HG03066 (cell line): ENCODE measurements around the gene PER1.

Source experiments
- ATAC-seq: cut with Tn5 transposase; IDR thresholded peaks from one replicate; pipeline ENCODE4 v1.9.1; 2021; ENCODE audit warnings: low read depth; ENCODE audit not compliant: unreplicated experiment

Gene PER1

DNA sequence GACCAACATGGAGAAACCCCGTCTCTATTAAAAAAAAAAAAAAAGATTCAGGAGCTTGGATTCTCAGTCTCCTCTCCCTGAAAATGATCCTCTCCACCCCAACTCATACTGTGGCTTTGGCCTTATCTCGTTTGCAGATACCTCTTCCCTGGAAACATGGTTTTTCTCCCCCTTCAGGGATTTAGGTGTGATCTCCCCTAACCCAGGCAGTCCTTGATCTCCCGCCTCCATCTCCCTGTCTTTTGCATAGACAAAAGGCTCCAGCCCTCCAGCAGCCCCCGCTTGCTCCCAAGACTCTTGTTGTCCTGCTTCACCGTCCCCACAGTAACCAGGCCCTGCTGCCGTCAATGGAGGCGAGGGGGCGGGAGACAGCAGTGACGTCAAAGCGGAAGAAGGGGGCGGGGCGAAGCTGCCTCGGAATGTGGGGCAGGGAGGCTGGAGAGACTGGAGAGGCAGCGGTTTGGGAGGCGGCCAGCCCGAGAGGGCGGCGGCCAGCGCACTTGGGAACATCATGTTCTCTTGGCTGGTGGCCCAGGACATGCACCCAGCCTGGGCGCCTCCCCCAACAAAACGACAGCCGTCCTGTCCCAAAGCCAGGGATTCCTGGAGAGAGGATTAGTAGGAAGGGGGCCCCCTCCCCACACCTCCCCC is 1.9 kb upstream of the PER1 start:
- ATAC-seq = no peak

GRCh38 chr17:8153525-8153956 is 1.3 kb upstream of the PER1 start:
- ATAC-seq = no peak

DNA sequence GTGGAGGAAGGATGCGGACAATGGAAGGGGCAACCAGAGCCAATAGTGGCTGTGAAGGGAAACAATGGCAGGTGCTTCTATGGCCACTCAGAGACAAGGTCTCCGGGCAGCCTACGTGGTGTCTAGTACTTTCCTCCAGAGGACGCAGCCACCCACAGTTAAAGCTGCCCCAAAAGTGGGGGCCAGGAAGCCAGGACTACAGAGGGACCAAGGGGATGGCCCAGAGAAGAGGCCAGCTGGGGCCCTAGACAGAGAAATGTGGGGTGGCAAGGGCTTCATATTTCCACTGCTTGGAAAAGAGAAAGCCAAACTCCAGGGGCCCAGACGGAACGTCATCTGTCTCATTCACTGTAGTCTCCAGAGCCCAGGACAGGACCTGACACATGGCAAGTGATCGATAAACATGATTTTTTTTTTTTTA is 837 bp upstream of the PER1 start:
- ATAC-seq = no peak

DNA sequence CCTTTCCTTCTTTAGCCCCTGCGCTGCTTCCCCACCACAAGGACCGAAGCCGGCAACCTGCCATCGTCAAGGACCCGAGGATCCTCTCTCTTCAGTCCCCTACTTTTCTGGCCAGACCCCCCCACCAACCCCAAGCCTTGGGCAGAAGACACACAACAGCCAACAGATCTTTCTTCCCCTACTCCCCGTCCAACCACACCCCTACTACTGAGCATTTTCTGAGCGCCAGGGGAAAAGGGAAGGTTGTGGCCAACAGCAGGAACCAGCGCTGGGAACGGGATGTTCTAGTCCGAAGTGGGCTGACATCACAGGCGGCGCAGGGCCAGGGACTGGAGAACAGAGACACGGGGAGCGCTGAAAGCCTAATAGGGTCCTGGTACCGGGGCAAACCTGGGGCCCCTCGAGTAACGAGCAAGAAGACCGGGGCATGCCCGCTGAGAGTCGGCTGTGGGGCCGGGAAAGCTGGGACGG is 528 bp downstream of the PER1 start:
- ATAC-seq = no peak

GRCh38 chr17:8151120-8151640 is 1.0 kb downstream of the PER1 start:
- ATAC-seq = no peak

DNA sequence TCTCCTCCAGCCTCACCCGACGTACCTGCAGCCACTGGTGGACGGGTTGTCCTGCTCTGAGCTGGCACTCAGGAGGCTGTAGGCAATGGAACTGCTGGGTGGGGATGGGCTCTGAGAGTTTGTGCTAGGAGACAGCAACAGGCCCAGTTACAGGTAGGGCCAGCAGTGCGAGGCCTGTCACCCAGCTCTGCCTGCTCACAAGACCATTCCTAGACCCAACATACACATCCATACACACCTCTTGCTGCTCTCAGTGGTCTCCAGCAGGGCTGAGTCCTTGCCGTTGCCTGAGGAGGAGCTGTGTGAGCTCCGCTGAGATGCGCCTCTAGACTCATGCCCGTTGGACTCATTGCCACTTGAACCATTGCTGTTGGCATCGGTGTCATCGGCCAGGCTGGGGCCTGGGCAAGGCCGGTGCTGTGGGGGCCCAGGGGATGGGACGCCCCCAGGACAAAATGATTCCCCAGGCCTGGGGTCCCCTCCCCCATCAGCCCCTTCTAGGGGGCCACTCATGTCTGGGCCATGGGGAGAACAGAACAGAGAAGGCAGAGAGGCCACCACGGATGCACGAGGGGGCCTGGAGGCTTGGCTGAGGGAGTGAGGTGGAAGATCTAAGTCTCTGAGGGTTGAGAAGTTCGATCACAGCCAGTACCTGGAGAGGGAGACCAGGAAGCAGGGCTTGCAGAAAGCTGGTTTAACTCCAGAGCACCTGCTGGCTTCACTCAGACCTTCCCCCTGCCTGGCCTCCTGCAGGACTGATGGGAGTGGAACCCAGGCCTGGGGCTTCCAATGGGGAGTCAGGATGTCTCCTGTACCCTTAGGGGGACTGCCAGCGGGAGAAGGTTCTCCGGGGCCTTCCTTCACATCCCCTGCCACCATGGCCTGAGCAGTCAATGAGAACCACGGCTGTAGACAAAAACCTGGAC is 1.7 kb downstream of the PER1 start:
- ATAC-seq = no peak

- no peak for ATAC-seq
Observed at GRCh38 chr17:8149419-8150193, 2.6 kb downstream of the PER1 start.

DNA sequence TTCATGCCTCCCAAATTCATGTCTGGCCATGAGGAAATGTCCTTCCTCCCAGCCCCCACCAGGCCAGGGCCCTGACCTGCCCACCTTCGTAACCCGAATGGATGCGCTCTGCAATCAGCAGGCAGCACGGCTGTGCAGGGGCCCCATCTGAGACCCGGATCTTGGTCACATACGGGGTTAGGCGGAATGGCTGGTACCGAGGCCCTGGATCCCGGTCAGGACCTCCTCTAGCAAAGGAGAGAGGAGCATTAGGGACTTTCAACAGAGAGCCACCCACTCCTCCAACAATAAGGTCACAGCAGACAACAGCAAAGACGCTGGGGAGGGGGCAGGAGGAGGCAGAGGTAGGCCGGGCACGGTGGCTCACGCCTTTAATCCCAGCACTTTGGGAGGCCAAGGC is 3.6 kb downstream of the PER1 start:
- no peak for ATAC-seq

- no peak for ATAC-seq
Observed at GRCh38 chr17:8147805-8148404, 4.3 kb downstream of the PER1 start.

- no peak for ATAC-seq
Observed at GRCh38 chr17:8147141-8147804, 4.9 kb downstream of the PER1 start.

- no peak for ATAC-seq
Observed at GRCh38 chr17:8146381-8147140, 5.6 kb downstream of the PER1 start.

GRCh38 chr17:8145811-8146210 is 6.4 kb downstream of the PER1 start:
- ATAC-seq = no peak

DNA sequence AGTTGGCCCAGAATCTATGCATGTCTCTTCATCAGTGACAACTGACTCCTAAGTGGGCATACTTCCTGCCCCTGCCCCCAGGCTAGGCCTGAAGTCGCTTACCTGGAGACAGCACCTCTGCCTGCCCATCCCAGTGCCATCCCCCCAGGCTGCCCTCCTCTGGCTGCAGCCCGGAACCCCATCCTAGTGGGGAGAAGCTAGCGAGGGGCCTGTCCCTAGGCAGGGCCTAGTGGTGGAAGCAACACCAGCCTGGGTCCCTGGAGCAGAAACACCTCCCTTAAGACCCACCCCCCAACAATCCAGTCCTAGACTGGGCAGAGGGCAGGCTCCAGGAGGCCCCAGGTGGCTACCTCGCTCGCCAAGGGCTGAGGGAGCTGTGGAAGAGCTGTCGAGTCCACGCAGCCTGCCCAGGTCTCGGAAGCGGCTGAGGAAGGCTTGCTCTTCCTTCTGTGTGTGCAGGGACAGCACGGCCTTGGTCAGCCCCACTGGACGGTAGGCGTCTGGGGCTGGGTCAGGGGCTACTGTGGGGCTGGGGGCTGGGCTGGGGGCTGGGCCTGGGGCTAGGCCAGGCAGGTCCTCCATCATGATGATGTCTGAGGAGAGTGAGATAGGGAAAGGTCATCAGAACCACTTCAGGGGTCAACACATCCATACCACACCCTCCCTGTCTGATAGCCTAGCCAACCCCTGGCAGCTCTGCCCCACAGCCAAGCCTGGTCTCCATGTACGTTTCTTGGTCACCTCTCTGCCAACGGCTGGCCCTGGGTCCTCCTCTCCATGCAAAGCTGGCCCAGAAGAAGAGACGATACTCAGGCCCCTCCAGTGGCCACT is 7.6 kb downstream of the PER1 start:
- ATAC-seq = no peak

GRCh38 chr17:8143581-8144400 is 8.4 kb downstream of the PER1 start:
- ATAC-seq = no peak

GRCh38 chr17:8142887-8143580 is 9.2 kb downstream of the PER1 start:
- ATAC-seq = no peak

DNA sequence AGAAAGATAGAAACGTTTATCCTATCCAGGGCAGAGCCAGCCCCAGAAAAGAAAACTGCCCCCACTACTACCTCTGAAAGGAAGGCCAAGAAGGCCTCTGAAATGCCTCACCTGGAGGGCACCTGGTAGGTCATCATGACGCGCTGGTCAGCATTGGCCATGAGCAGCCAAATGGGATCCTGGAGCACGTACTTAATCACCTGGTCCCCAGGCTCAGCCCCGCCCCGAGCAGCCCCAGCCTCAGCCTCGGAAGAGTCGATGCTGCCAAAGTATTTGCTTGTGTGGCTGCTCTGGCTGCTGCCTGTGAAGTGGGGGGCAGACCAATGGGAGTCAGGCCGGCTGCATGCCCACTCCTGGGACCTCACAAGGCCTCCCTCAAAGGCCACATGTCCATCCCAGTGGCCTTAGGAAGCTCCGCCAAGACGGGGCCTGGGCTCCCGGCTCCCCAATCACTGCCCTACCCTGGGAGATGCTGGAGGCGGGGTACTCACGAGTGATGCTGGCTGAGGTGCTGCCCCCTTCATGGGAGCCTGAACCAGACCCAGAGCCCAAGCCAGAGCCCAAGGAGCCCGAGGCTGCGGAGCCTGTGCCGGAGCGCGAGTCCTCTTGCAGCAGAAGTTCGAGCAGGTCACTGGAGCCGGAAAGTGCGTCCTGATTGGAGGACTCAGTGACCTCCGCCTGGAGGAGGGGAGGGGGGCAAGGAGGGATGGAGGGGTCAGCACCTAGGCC is 9.9 kb downstream of the PER1 start:
- ATAC-seq = no peak
